B cell (primary cell): ENCODE data around the gene TMEM80. TPM values are rescaled to one million over a fixed set of nuclear protein-coding genes. Genes with fewer than 3 reads are reported as not detected.
"Not testable (repeated sequence)": the region's sequence is repeated elsewhere in the genome, so short reads cannot be mapped to it uniquely, and the experiment has no call there.

ENCODE experiments used
- ATAC-seq: fragments of 200-7000 bp; cut with Tn5 transposase; one replicate; pipeline ENCODE4 v1.10.0; 2021; ENCODE audit warnings: low read depth, mild to moderate bottlenecking, moderate number of reproducible peaks, moderate library complexity
- CTCF ChIA-PET: fragments of 350-600 bp; sonication (Branson Sonifier 250); formaldehyde crosslinking; loops from one replicate; lab custom pipeline; 2021; ENCODE audit warnings: antibody characterized with exemption, inconsistent platforms; lab: Charles Lee
- POLR2A ChIA-PET: fragments of 350-600 bp; sonication (Branson Sonifier 250); formaldehyde crosslinking; loops from one replicate; lab custom pipeline; 2021; ENCODE audit warnings: antibody characterized with exemption; lab: Charles Lee
- DNase-seq: peaks from one replicate; pipeline ENCODE4 v3.0.0; 2013
- H2AFZ ChIP-seq: 2 replicates; pipeline ENCODE4 v1.6.1; 2012; ENCODE audit warnings: mild to moderate bottlenecking, low read depth, low read length; ENCODE audit not compliant: insufficient read depth, poor library complexity, severe bottlenecking
- H3K27ac ChIP-seq, 2 donors: 1 replicate in 1 of 2; 2 replicates in 1 of 2; pipeline ENCODE4 v1.5.1; 2012 to 2013; ENCODE audit warnings: low read length in 2 of 2, mild to moderate bottlenecking in 2 of 2, moderate library complexity in 1 of 2
- H3K27me3 ChIP-seq, 4 experiments: fragments of 200-600 bp in 1 of 4; sonication (generic) in 1 of 4; replicated peaks in 1 of 4; 1 replicate in 2 of 4; 2 replicates in 2 of 4; pipeline versions ENCODE4 v1.6.1 to v1.7.0; 2013 to 2016; ENCODE audit warnings: low read length in 3 of 4, mild to moderate bottlenecking in 2 of 4, mixed read lengths in 1 of 4, moderate library complexity in 1 of 4; ENCODE audit not compliant: insufficient read depth in 4 of 4, control insufficient read depth in 3 of 4; ENCODE audit errors: control extremely low read depth in 1 of 4
- H3K36me3 ChIP-seq, 2 experiments: replicated peaks in 1 of 2; 1 replicate in 1 of 2; 2 replicates in 1 of 2; pipeline versions ENCODE4 v1.6.1 to v1.7.1; 2013; ENCODE audit warnings: low read length in 1 of 2; ENCODE audit not compliant: insufficient read depth in 2 of 2, control insufficient read depth in 1 of 2; ENCODE audit errors: control extremely low read depth in 1 of 2, extremely low read depth in 1 of 2
- H3K4me1 ChIP-seq, 2 donors: fragments of 200-600 bp in 1 of 2; sonication (generic) in 1 of 2; 1 replicate in 1 of 2; 2 replicates in 1 of 2; pipeline versions ENCODE4 v1.5.1 to v1.6.1; 2013 to 2017; ENCODE audit warnings: low read length in 2 of 2; ENCODE audit not compliant: control insufficient read depth in 2 of 2, insufficient read depth in 2 of 2
- H3K4me2 ChIP-seq: replicated peaks from 2 replicates; pipeline ENCODE3; 2012; ENCODE audit warnings: mild to moderate bottlenecking, low read depth, low read length; ENCODE audit not compliant: poor library complexity, severe bottlenecking
- H3K4me3 ChIP-seq, 5 experiments: fragments of 200-600 bp in 1 of 5; sonication (generic) in 1 of 5; 1 replicate in 3 of 5; 2 replicates in 2 of 5; pipeline versions ENCODE4 v1.5.1 to v1.7.0; 2011 to 2016; ENCODE audit warnings: low read length in 4 of 5, mild to moderate bottlenecking in 4 of 5, low read depth in 2 of 5, control low read depth in 1 of 5, moderate library complexity in 1 of 5; ENCODE audit not compliant: insufficient read depth in 1 of 5; ENCODE audit errors: control extremely low read depth in 1 of 5, extremely low read depth in 1 of 5
- H3K79me2 ChIP-seq: fragments of 200-600 bp; sonication (generic); one replicate; pipeline ENCODE4 v1.6.0; 2016; ENCODE audit warnings: low read length; ENCODE audit not compliant: control insufficient read depth, insufficient read depth
- H3K9ac ChIP-seq: fragments of 200-600 bp; sonication (generic); 2 replicates; pipeline ENCODE4 v1.6.1; 2017; ENCODE audit warnings: mild to moderate bottlenecking, low read length, moderate library complexity
- H3K9me3 ChIP-seq, 3 donors: one replicate each; pipeline versions ENCODE4 v1.6.1 to v1.7.1; 2013; ENCODE audit warnings: low read length in 2 of 3; ENCODE audit not compliant: control insufficient read depth in 2 of 3, insufficient read depth in 1 of 3; ENCODE audit errors: control extremely low read depth in 1 of 3
- H4K20me1 ChIP-seq: 2 replicates; pipeline ENCODE4 v1.6.0; 2012; ENCODE audit warnings: mild to moderate bottlenecking, low read length; ENCODE audit not compliant: insufficient read depth, control insufficient read depth, poor library complexity, severe bottlenecking
- H3K27ac Mint-ChIP-seq: one replicate; pipeline ENCODE4 v1.8.0; 2021; ENCODE audit warnings: mixed read lengths
- H3K27me3 Mint-ChIP-seq: one replicate; pipeline ENCODE4 v1.8.0; 2021; ENCODE audit warnings: mixed read lengths
- H3K4me1 Mint-ChIP-seq: one replicate; pipeline ENCODE4 v1.8.0; 2021; ENCODE audit warnings: mixed read lengths
- H3K4me3 Mint-ChIP-seq: one replicate; pipeline ENCODE4 v1.8.0; 2021; ENCODE audit warnings: mixed read lengths
- H3K9me3 Mint-ChIP-seq: one replicate; pipeline ENCODE4 v1.8.0; 2022; ENCODE audit warnings: mixed read lengths; ENCODE audit not compliant: insufficient read depth
- CTCF ChIP-seq: fragments of 200-600 bp; IDR thresholded peaks from one replicate; pipeline ENCODE4 v1.8.0; 2022; ENCODE audit warnings: antibody characterized with exemption, mild to moderate bottlenecking
- EZH2 ChIP-seq: IDR thresholded peaks from 2 replicates; pipeline ENCODE4 v1.6.1; 2012; ENCODE audit warnings: borderline replicate concordance, low read depth, mild to moderate bottlenecking, moderate library complexity, low read length; ENCODE audit not compliant: insufficient read depth, poor library complexity, severe bottlenecking
- WGBS: methylation state at CpG from one replicate; pipeline ENCODE4 v1.1.5; 2013; ENCODE audit warnings: missing lambda C conversion rate; ENCODE audit not compliant: insufficient coverage; 5-methylcytosine and 5-hydroxymethylcytosine counted together
- intact Hi-C: fragments of 100-400 bp; cut with micrococcal nuclease; formaldehyde crosslinking; loops from one replicate; pipeline ENCODE4 v1.10.0; 2022
- polyA plus RNA-seq: library from polyadenylated mRNA; depleted of rRNA; stranded (reverse); fragments of >200 nt; gene quantifications from 2 replicates; pipeline ENCODE4 v1.2.3, GENCODE V29; 2012
- total RNA-seq, 2 donors: library from RNA; stranded (reverse); fragments of 120-200 nt in 1 of 2; gene quantifications; 1 replicate in 1 of 2; 2 replicates in 1 of 2; pipeline versions ENCODE4 v1.2.3 to v1.2.4, GENCODE V29; 2013 to 2022

Gene TMEM80
- total and polyA plus RNA-seq, 2 donors (not counting 1 experiment from before 2014, with no cell fraction given), result 72.5 to 84.1 TPM

GRCh38 chr11:737366-737765 is 41.8 kb downstream of the TMEM80 start:
- Mint-ChIP-seq H3K9me3 (no peaks in the 10 kb centered on the region), H3K27me3 (peaks cover 20% of the 10 kb centered on the region), H3K27ac (no peak overlapping the region), H3K4me1 (peaks cover 12% of the 10 kb centered on the region), H3K4me3 (peak overlapping the region; percentile 60)
- Histone ChIP-seq H3K9ac (peak overlapping the region; percentile 36), H3K36me3 (no peaks in the 10 kb centered on the region), H3K79me2 (no peaks in the 10 kb centered on the region), H3K27ac (no peak overlapping the region), H3K4me1 (peaks cover 10 to 11% of the 10 kb centered on the region in 2 donors), H4K20me1 (no peaks in the 10 kb centered on the region), H3K4me2 (peak overlapping the region; percentile 50), H3K27me3 (peaks cover 0 to 7% (median 0%) of the 10 kb centered on the region in 4 experiments), H2AFZ (peak overlapping the region; percentile 35), H3K4me3 (peak overlapping the region in 1 of 5 experiments; percentile 34), H3K9me3 (no peaks in the 10 kb centered on the region)
- DNase-seq (peak; percentile 23), ATAC-seq (no peak)
- intact Hi-C loops, result no loop called here
- ChIA-PET CTCF (interaction anchor here (0.9 to 1.3 kb wide), 3 partner anchors 11 to 183 kb away, joined by 3 read pairs; no protein-coding TSS in a partner anchor), POLR2A (interaction anchor here (0.6 kb wide), 1 partner anchor 42 kb away, joined by 3 read pairs; the partner anchor contains the start of genes DEAF1 and TMEM80)
- WGBS, result 4% methylated on average over 11 of the region's 11 CpGs
- TF ChIP-seq CTCF (no peak), EZH2 (no peak)

DNA sequence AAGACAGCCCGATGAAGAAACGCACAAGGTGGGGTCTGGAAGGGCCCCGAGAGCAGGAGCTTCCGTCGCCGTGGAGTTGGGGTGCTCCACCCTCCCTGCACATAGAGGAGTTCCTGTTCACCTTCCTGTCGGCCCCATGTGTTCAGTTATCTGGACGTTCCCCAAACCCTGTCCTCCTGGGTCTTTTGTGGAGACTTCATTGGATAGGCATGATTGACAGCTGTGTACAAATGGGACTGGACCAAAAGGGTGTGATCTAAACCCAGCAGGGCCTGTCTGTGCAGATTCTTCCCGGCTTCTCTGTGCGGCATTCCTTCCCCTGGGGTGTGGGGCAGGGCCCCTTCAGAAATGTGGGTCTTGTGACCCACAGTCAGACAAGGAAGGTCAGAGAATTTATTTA is 42.3 kb downstream of the TMEM80 start:
- Mint-ChIP-seq H3K4me3 (peak overlapping the region; percentile 60), H3K4me1 (peaks cover 12% of the 10 kb centered on the region), H3K27me3 (peaks cover 20% of the 10 kb centered on the region)
- peak; percentile 14 for ATAC-seq
- H4K20me1 ChIP-seq, POLR2A ChIA-PET, H3K27ac Mint-ChIP-seq, H3K36me3 ChIP-seq, H3K9me3 Mint-ChIP-seq, intact Hi-C loops, H3K27ac ChIP-seq, H3K9me3 ChIP-seq, H3K79me2 ChIP-seq, H3K27me3 ChIP-seq: not testable (repeated sequence)
- peaks cover 10 to 11% of the 10 kb centered on the region in 2 donors for H3K4me1 ChIP-seq
- peak; percentile 24 for DNase-seq
- H2AFZ ChIP-seq, result peak overlapping the region; percentile 35
- H3K9ac ChIP-seq, result peak overlapping the region; percentile 36
- peak overlapping the region; percentile 50 for H3K4me2 ChIP-seq
- CTCF ChIA-PET, result interaction anchor here (0.9 to 1.3 kb wide), 2 partner anchors 12 to 183 kb away, joined by 3 read pairs; no protein-coding TSS in a partner anchor
- H3K4me3 ChIP-seq, result peak overlapping the region in 1 of 5 experiments; percentile 34
- 19% methylated on average over 8 of the region's 10 CpGs for WGBS
